Kidney tubule cell (primary cell): Measurements from ENCODE around the gene TTLL11.
A peak's percentile ranks its signal among the peaks of the same experiment; 100 is the strongest.
"Not testable (repeated sequence)": the region's sequence is repeated elsewhere in the genome, so short reads cannot be mapped to it uniquely, and the experiment has no call there.

ENCODE experiments used
- DNase-seq: peaks from one replicate; pipeline ENCODE4 v3.0.0-alpha.2; 2018; ENCODE audit warnings: low spot score

TTLL11 gene

DNA sequence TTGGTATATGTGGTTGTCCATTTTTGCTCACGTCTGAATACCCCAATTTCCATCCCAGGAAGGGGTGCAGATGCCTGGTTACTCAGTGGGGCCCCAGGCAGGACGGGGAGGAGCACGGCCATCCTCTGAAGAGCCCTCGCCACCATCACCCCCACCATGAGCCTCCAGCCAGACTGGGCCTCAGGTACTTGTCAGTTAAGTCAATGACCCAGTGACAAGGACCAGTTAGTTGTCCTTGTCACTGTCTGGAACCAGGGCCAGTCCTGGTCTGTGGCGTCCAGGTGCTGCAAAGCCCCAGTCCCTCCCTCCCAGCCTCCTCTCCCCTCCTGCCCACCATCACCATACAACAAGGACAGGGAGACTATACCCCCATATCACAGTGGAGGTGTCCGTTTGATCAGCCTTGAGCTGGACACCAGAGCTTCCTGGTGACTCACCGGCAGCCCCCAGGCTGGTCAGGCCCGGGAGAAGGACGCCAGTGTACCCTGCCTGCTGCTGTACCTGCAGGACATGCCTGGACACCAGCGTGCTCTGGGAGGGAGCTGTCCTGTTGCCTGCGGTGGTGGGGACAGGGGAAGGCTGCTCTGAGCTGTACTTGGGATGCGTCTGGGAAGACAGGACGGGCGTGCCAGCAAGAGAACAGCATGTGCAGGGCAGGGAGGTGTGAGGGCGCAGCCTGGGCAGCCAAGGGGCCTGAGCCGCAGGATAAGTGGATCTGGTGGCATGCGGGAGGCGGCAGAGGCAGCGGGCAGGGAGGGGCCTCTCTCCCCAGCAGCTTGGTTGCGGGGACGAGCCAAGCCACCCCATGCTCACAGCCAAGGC is 32.6 kb upstream of the TTLL11 start:
- peak; percentile 62 for DNase-seq

DNA sequence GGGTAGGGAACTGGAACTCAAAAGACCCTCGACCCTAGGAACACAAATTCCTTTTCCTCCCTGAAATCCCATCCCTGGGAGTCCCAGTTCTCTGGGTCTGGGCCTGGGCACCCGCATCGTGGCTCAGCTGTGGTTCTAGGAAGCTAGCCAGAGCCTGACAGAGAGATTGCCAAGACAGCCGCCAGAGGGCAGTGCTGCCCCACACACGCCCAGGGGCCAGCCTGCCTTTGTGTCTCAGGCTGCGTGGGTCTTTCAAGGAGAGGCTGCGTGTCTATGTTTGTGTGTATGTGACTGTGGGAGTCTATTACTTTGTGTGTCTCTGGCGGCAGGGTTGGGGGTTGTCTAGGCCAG is 32.0 kb upstream of the TTLL11 start:
- DNase-seq, result peak; percentile 76

DNA sequence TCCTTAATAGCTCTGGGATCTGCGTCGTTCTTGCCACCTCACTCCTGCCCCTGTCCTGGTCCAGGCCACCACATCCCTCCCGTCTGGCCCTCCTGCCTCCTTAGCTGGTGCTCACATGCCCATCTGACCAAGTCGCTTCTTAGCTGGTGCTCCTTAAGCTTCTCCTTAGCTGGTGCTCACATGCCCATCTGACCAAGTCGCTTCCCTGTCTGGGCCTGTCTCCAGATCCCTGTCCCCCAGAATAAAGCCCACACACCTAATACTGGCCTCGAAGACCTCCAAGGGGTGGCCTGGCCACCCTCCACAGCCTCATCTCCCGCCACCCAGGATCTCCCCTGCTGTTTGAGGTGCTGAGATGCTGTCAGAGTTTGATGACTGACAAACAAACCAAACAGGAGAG is 31.4 kb upstream of the TTLL11 start:
- DNase-seq, result no peak

DNA sequence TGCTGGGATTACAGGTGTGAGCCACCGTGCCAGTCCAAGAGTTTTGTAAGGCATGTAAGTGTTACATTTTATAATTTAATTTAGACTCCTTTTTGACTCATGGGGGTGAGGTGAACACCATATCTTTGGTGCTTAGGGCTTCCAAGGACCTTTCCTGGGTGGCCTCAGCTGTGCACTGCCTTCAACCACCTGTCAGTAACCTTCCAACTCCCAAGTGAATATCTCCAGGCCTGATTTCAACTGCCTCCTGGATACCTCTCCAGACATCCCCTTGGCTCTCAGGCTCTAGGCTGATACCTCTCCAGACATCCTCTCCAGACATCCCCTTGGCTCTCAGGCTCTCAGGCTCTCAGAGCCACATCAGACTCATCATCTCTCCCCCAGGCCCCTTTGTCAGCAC is 30.9 kb upstream of the TTLL11 start:
- no peak for DNase-seq

DNA sequence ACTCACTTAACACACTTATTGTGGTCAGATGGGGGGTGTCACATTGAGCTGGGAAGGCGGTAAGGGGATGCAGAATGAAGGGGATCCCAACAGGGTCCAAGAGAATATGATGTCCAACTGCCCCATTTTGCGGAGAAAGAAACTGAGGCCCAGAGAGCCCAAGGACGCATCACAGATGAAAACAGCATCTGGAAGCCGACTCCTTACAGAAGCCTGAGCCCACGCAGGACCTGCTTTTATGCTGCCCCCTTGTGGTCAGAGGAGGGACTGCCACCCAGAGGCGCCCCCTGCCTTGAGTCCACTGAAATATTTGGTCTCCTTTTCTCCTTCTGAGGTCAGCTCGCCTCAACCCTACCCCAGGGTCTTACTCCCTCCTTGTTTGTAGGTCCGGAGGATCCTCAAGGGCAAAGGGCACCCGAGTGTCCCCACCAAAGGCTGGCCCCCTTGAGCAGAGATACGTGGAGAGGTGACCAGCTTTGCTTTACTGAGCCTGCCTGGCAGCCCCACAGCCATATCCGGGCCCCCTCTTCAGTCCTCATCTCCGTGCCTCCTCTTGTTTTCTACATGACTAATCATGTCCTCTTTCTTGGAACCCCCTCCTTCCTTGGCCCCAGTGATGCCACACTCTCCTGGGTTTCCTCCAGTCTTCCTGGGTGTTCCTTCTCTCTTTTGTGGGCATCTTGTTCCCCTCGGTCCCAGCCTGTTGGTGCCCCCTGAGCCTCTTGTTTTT is 30.0 kb upstream of the TTLL11 start:
- peak; percentile 73 for DNase-seq

DNA sequence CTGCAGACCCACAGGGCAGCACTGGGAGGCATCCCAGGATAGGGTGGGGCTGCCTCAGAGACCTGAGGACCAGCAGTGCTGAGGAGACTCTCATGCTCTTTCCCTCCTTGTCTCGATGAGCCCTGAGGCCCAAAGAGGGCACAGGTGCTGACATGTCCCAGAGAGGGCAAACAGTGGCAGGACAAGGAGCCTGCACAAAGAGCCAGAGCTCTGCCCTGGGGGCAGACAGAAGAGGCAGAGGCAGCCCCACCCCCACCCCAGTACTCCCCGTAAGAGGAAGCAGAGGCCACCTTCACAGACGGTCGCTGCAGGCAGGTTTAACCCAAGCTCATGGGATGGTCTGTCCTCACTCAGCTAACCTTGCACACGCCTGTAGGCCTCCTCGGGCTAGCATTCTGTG is 29.4 kb upstream of the TTLL11 start:
- no peak for DNase-seq

DNA sequence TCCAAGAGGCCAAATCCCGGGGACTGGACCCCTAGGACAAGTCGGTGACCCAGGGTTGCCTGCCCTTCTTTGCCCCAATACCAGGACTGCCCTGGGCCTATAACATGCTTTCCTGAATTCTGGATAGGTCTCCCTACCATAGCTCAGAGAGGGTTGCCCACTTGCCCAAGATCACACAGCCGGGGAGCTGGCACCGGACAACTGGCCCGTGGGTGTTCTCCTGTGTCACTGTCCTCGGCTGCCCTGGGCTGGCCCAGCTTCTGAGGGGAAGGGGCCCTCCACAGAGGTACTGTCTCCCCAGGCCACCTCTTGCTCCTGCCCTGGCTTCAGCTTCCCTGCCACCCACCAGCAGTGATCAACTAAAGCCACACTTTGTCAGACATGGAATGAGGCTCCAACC is 28.8 kb upstream of the TTLL11 start:
- no peak for DNase-seq

DNA sequence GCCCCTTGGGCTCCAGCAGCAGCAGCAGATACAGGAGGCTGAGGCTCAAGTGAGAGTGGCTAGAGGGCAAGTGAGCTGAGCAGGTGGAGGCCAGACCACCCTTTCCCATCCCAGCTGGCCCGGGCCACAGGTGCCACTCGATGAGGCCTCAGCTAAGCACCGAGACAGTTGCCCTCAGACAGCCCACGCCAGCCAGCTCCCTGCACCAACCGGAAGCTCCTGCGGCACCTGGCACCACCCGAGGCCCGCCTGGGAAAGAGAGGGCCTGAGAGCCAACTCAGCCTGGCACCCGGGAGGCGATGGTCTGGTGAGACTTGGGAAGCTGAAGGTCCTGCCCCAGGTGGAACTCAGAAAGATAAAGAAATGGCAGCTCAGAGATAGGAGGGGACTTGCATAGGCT is 28.3 kb upstream of the TTLL11 start:
- no peak for DNase-seq

DNA sequence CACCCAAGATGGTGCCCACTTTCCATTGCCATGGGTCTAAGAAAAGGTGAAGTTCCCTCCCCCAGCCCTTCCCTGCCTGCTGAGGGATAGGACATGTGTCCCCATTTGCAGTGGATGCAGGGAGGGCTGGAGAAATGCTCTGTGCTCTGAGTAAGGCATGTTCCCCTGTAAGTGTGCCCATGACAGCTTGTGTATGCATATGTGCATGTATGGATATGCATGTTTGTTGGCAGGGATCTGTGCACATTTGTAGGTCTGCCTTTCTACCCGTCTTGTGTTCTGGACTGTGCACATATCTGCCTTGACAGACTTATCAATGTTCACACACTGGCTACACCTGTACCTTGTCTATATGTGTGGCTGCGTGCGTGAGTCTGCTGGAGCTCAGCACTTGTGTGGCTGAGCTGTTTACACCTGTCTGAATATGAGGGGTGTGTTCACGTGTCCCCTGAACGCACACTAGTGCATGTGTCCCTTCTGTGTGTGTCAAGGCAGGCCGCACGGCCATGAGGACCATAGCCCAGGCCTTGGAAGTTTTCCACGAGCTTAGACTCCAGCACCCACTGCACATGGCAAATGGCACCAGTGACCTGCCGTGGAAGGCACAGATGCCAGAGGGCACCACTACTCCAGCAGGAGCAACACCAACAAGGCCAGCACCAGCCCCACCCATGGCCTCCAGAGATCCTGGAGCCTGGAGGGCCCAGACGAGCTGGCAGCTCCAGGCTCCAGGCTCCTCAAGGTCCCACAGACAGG is 27.4 kb upstream of the TTLL11 start:
- no peak for DNase-seq

DNA sequence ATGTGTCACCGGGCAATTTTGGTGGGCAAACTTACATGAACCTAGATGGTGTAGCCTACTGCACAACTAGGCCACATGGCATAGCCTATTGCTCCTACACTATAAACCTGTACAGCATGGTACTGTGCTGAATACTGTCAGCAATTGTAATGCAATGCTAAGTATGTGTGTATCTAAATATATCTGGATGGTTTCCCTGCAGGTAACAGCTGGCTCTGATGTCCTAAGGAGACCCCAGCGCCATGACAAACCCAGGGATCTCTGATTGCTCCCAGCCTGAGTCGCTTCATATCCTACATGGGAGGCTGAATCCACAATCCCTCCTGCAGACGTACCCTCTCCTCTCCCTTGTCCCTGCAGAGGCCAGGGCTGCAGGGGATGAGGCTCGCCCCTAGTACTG is 26.6 kb upstream of the TTLL11 start:
- no peak for DNase-seq

DNA sequence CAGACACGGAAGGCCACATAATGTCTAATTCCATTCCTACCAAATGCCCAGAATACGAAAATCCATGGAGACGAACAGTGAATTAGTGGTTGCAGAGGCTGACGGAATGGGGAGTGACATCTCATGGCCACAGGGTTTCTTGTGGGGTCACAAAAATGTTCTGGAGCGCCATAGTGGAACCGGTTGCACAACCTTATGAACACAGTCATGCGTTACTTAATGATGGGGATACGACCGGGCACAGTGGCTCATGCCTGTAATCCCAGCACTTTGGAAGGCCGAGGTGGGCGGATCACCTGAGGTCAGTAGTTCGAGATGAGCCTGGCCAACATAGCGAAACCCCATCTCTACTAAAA is 26.0 kb upstream of the TTLL11 start:
- peak; percentile 40 for DNase-seq

DNA sequence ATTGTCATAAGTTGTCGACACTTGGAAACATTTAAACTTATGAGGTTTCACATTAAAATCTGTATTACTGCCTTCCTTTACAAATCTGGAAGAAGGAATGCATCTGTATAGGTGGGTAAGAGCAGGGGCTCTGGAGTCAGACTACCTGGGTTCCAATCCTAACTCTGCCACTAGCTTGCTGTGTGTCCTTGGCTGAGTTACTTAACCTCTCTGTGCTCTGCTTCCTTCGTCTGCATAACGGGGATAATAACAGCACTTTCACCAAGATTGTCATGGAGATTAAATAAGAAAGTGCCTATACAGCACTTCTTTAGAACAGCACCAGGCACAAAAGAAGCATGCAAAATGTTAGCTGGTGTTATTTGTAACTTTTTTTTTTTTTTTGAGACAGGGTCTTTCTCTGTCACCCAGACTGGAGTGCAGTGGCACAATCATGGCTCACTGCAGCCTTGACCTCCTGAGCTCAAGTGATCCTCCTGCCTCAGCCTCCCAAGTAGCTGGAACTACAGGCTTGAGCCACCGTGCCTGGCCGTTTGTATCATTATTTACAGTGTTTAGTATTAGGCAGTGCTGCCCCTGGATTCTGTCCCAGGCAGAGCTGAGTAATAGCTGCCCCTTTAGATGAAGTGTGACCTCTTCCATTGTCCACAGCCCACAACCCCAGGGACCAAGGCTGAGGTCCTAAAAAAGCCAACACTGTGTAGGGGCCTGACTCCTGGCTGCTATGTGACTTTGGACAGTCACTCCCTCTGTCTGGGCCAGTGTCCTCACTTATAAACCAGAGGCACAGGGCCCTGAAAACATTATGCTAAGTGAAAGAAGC is 25.4 kb upstream of the TTLL11 start:
- DNase-seq, result no peak

DNA sequence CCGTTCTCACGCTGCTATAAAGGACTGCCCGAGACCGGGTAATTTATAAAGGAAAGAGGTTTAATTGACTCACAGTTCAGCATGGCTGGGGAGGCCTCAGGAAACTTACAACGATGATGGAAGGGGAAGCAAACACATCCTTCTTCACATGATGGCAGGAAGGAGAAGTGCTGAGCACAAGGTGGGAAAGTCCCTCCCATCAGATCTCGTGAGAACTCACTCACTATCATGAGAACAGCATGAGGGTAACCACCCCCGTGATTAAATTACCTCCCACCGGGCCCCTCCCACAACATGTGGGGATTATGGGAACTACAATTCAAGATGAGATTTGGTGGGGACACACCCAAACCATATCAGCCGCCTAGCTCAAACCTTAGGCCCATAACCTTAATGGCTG is 24.1 kb upstream of the TTLL11 start:
- not testable (repeated sequence) for DNase-seq

DNA sequence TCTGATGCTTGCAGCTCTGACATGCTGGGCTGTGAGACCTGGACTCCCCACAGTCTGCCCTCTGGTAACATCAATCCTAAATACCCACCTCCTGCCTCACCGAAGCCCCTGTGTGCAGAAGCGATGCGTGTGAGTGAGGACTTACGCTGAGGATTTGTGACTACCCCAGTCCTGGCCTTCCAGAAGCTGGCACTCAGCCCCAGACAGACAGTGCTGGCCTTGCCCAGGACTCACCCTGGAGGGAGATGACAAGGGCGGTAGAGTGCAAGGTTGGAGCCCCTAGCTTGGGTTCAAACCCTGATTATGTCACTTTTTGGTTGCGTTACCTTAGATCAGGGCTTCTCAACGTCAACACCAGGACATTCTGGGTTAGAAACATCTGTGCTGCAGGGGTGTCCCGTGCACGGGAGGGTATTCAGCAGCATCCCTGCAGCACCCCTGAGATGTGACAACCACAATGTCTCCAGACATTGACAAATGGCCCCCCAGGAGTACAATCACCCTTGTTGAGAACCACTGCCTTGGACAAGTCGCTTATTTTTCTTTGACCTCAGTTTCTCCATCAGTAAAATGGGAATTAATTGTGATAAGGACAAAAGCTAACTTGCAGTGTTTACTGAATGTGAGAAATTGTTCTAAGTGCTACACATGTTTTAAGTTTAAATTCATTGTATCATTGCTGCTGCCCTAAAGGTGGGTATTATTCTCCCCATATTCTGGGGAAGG is 23.5 kb upstream of the TTLL11 start:
- no peak for DNase-seq

DNA sequence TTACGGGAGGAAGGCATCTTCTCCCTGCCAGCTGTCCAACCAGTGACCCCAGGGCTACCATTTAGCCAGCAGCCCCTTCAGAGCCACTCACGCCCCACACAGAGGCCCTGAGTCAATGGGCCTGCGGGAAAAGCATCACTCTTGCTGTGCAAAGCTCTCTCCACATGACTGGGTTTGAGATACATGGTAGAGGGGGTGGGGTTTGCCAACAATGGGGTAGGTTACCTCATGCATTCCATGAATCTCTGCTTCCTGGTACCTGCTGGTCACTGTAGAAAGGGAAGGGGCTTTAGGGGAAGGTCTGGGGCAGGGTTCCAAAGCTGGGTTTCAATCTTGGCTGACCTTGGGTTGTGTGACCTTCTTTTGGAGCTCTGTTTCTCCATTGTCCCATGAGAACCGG is 22.9 kb upstream of the TTLL11 start:
- peak; percentile 79 for DNase-seq

DNA sequence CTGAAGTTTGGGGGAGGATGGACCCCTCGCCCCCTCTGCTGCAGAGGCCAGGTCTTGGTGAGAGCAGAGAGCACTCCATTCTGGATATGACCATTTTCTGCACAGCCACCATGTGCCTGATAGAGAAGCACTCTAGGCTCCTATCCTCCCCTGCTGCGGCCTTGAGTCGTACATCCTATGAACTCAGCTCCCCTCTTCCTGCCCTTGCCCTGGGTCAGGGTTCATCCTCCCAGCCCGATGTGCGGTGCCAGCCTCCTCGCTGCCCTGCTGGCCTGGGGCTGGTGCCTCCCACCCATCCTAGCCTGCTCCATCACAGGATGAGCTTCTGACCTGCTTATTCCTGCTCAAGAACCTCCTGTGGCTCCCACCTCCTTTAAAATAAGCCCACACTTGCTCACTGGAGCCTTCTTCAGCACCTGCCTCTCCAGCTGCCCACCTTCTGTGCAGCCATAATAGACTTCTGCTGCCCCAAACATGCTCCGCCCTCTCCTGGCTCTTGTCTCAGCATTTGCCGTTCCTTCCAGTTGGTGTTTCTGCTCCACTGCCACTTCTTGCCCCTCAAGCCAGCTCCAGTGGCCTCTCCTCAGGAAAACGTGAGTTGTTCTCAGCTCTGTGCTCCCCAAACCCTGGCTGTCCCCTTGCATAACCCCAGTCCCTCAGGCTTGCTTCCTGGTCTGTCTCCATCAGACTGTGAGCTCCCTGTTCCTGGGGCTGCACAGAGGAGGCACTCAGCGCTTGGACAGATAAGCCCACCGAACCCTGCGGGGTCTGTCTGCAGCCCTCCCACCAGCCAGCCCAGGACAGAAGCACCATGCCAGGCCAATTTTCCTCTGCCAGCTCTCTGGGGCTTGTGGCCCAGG is 22.3 kb upstream of the TTLL11 start:
- no peak for DNase-seq

DNA sequence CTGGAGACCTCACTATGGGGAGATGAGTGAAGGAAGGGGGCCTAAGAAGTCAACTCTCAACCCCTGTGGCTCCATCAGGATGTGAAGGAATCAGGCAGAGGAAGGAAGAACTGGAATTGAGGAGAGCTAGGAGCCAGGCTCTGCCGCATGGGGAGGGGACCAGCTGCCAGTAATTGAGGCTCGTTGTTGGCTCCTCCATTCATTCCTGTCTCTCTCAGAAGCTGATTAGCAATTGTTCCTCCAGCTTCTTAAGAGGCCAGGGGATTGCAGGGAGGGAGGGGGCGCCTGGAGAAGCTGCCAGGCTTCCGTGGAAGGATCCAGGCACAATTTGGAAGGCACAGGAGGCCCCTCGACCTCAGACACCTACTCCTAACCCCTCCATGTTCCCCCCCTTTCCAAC is 20.5 kb upstream of the TTLL11 start:
- DNase-seq, result no peak

DNA sequence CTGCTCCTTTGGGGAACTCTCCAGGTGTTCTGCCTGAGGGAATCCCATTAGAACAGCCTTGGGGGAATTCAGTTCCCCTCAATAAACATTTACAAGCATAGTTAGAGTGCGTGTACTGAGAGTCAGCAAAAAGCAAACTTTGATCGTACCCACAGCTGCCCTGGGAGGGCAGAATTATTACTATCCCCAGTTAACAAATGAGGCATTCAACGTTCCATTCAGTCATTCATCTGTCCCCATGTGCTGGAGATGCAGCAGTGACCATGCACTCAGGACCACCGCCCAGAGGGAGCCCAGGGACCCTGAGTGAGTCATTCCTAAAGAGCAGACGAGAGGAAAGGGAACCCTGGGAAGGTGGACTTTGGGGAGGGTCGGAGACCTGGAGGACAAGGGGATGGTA is 19.1 kb upstream of the TTLL11 start:
- DNase-seq, result no peak

DNA sequence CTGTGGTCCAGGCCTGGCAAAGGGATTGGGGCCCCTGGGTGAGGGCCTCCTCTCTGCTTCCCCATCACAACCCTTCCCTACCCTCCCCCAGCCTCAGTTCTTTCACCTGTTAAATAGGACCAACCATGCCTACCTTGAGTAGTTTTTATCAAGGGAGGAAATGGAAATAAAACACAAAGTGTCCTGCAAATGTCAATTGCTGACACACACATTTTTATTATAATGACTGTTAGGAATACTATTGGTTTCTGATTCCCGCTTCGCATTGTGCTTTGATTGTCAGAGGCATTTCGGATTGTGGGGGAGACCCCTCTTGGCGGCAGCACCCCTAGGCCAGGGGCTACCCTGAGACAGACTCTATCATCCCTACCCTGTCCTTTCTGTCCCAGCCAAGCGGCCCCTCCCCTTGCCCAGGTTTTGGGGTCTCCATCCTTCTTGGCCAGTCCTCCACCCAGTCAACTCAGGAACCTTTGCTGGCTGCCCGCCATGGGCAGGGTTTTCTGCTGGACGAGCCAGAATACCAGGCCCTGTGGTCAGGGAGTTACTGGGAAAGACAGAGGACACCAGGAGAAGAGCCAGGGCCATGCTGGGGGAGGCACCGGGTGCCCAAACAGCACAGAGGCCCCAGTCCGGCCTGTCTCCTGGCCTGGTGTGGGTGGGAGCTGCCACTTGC is 18.4 kb upstream of the TTLL11 start:
- no peak for DNase-seq
